Measurements from ENCODE around the gene RYR3.

RYR3 gene

DNA sequence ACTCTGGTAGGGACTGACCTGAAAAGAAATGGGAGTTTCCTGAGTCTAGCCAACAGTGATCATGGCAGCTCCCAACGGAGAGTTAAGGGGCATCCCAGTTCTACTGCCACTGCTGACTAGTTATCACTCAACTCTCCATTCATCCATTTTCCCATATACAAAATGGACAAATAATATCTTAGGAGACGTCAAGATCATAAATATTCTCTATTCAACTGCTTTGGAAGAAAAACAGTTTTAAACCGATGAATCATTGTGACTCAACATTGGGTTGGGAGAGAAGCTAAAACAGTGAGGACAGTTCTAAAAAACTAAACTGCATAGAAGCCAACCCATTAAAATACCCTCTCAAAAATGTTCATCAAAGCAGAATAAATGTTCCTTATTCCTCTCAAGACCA, 600.0 kb downstream of the RYR3 start:
- Histone ChIP-seq H4K20me1 (ENCODE audit: insufficient read depth) (no peaks in the 10 kb centered on the region), H3K36me3 (ENCODE audit: insufficient read depth) (no peaks in the 10 kb centered on the region), H3K9ac (no peak overlapping the region), H3K27me3 (ENCODE audit: insufficient read depth, low read depth) (no peaks in the 10 kb centered on the region), H3K27ac (no peak overlapping the region), H3K4me1 (ENCODE audit: low read depth, poor library complexity, severe bottlenecking) (peaks cover 20% of the 10 kb centered on the region), H2AFZ (ENCODE audit: low read depth) (no peak overlapping the region), H3K4me3 (IDR thresholded peaks at IDR 0.05; ENCODE audit: insufficient read depth, low read depth, low read length) (no peak overlapping the region), H3K4me2 (no peak overlapping the region), H3K79me2 (ENCODE audit: insufficient read depth, low read depth) (0 out of 2 replicates have a peak, but pooled peaks cover 6% of the 10 kb centered on the region)
- TF ChIP-seq, protein P1, sequence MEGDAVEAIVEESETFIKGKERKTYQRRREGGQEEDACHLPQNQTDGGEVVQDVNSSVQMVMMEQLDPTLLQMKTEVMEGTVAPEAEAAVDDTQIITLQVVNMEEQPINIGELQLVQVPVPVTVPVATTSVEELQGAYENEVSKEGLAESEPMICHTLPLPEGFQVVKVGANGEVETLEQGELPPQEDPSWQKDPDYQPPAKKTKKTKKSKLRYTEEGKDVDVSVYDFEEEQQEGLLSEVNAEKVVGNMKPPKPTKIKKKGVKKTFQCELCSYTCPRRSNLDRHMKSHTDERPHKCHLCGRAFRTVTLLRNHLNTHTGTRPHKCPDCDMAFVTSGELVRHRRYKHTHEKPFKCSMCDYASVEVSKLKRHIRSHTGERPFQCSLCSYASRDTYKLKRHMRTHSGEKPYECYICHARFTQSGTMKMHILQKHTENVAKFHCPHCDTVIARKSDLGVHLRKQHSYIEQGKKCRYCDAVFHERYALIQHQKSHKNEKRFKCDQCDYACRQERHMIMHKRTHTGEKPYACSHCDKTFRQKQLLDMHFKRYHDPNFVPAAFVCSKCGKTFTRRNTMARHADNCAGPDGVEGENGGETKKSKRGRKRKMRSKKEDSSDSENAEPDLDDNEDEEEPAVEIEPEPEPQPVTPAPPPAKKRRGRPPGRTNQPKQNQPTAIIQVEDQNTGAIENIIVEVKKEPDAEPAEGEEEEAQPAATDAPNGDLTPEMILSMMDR (conservative IDR thresholded peaks at IDR 0.05; ENCODE audit: low read depth, low read length) = no peak

DNA sequence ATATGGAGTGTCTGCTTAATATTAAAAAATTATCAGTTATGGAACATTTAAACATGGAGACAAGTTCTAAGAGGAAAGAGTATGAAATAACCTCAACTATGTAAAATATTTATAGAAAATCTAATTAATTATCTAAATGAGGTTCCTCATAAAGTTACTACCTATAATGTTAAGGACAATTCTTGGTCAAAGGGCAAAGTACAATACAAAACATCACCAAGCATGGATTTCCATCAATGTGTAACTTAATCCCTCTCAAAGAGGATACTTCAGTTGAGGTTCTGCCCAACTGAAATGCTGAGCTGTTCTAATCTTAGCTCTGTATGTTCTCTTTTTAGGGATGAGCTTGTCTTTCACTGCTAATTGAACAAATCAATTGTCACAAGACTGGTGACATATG, 601.6 kb downstream of the RYR3 start:
- Histone ChIP-seq H3K27me3 (ENCODE audit: insufficient read depth, low read depth) (no peaks in the 10 kb centered on the region), H3K9ac (no peak overlapping the region), H3K4me1 (ENCODE audit: low read depth, poor library complexity, severe bottlenecking) (peaks cover 31% of the 10 kb centered on the region), H3K27ac (no peak overlapping the region), H3K4me2 (no peak overlapping the region), H2AFZ (ENCODE audit: low read depth) (no peak overlapping the region), H3K4me3 (IDR thresholded peaks at IDR 0.05; ENCODE audit: insufficient read depth, low read depth, low read length) (no peak overlapping the region), H3K36me3 (ENCODE audit: insufficient read depth) (no peaks in the 10 kb centered on the region), H4K20me1 (ENCODE audit: insufficient read depth) (no peaks in the 10 kb centered on the region), H3K79me2 (ENCODE audit: insufficient read depth, low read depth) (0 out of 2 replicates have a peak, but pooled peaks cover 6% of the 10 kb centered on the region)
- TF ChIP-seq, protein P1 (conservative IDR thresholded peaks at IDR 0.05; ENCODE audit: low read depth, low read length) = no peak

DNA sequence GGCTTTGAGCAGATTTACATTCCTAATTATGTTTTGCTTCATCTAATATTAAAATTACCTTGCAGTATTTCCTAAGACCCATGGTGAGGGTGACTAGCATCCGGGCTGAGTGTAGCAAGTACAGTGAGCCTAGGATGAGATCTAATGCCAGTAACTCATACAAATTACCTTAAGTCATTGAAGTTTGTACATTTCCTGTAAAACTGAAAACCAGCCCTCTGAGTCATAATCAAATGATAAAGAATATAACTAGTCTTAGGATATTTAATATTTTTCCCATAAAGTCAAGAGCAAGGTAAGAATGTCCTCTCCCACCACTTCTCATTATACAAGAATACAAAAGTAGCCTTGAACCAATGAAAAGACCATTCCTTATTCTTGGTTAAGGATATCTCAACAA, 602.7 kb downstream of the RYR3 start:
- peaks cover 31% of the 10 kb centered on the region for H3K4me1 ChIP-seq (ENCODE audit: low read depth, poor library complexity, severe bottlenecking)
- H3K27ac ChIP-seq = no peak overlapping the region
- no peaks in the 10 kb centered on the region for H3K27me3 ChIP-seq (ENCODE audit: insufficient read depth, low read depth)
- no peak overlapping the region for H3K4me2 ChIP-seq
- no peak overlapping the region for H3K4me3 ChIP-seq (IDR thresholded peaks at IDR 0.05; ENCODE audit: insufficient read depth, low read depth, low read length)
- TF ChIP-seq, protein P1 (conservative IDR thresholded peaks at IDR 0.05; ENCODE audit: low read depth, low read length) = no peak
- H3K9ac ChIP-seq = no peak overlapping the region
- H2AFZ ChIP-seq (ENCODE audit: low read depth) = no peak overlapping the region
- H3K36me3 ChIP-seq (ENCODE audit: insufficient read depth) = no peaks in the 10 kb centered on the region
- no peaks in the 10 kb centered on the region for H4K20me1 ChIP-seq (ENCODE audit: insufficient read depth)
- H3K79me2 ChIP-seq (ENCODE audit: insufficient read depth, low read depth) = 0 out of 2 replicates have a peak, but pooled peaks cover 6% of the 10 kb centered on the region
